Fibroblast of pulmonary artery (primary cell): ENCODE data around the gene SMG1.

Experiments
- DNase-seq: peaks from one replicate; pipeline ENCODE4 v3.0.0-alpha.2; 2010; ENCODE audit warnings: low read depth
- H3K4me3 ChIP-seq: replicated peaks from 2 replicates; pipeline ENCODE4 v1.5.1; 2011; ENCODE audit warnings: low read depth, mild to moderate bottlenecking, control low read depth, low read length, moderate library complexity
- CTCF ChIP-seq: IDR thresholded peaks from 2 replicates; pipeline ENCODE4 v1.5.1; 2011; ENCODE audit warnings: mild to moderate bottlenecking, control low read depth, low read length, inconsistent platforms; ENCODE audit errors: missing control alignments

The SMG1 gene

GRCh38 chr16:18855196-18855595, 71.0 kb downstream of the SMG1 start:
- TF ChIP-seq CTCF = no peak
- no peak overlapping the region for H3K4me3 ChIP-seq
- DNase-seq = no peak

GRCh38 chr16:18853694-18854093, 72.5 kb downstream of the SMG1 start:
- no peak for TF ChIP-seq CTCF
- H3K4me3 ChIP-seq = no peak overlapping the region
- DNase-seq = no peak

GRCh38 chr16:18852647-18853046, 73.6 kb downstream of the SMG1 start:
- TF ChIP-seq CTCF = no peak
- no peak overlapping the region for H3K4me3 ChIP-seq
- no peak for DNase-seq

GRCh38 chr16:18846416-18846815, 79.8 kb downstream of the SMG1 start:
- H3K4me3 ChIP-seq = no peak overlapping the region
- DNase-seq = no peak
- no peak for TF ChIP-seq CTCF

GRCh38 chr16:18842565-18842964, 83.6 kb downstream of the SMG1 start:
- DNase-seq = no peak
- H3K4me3 ChIP-seq = no peak overlapping the region
- no peak for TF ChIP-seq CTCF

- H3K4me3 ChIP-seq = no peak overlapping the region
- DNase-seq = no peak
- TF ChIP-seq CTCF = no peak
Observed at GRCh38 chr16:18841833-18842525, 84.2 kb downstream of the SMG1 start.

- DNase-seq = peak; percentile 4
- no peak overlapping the region for H3K4me3 ChIP-seq
- no peak for TF ChIP-seq CTCF
Observed at GRCh38 chr16:18839555-18839954, 86.7 kb downstream of the SMG1 start.
